Measurements from ENCODE around the gene CLDN6. TPM values are rescaled to one million over a fixed set of nuclear protein-coding genes. Genes with fewer than 3 reads are reported as not detected.

Gene CLDN6
- polyA plus RNA-seq, 3 donors from 2014 or later, result not detected

DNA sequence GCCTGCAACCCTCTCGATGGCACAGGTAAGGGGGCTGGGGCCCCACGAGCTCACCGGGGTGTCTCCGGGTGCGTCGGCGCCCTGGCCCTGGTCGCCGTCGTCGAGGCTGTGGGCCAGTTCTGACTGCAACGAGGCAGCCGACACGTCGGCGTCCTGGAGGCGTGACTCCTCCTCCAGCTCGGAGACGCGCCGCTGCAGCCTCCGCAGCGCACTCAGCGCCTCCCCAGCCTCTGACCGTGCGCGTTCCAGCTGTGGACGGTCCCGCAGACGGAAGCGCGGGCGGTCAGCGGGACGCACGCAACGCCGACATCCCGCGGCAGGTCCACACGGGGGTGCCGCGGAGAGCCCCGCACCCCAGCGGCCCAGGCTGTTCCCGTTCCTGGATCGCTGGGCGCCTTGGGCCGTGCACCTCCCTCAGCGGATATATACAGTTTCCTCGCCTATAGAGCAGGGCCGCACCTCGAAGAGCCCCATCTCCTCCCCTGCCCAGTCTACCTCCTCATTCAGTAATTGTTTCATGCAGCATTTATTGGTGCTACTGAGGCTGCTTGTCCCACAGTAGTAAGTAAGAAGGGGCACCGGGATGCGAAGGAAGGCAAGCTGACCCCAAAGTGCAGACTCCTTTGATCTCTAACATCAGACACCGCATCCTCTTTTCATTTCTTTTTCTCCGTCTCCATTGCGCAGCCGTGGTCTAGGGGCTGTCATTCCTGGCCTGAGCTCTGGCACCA is 11.7 kb upstream of the CLDN6 start:
- Mint-ChIP-seq H3K9me3 (peaks cover 0 to 1% (median 0%) of the 10 kb centered on the region in 6 donors), H3K27ac (no peak overlapping the region), H3K27me3 (ENCODE audit: low read depth in 3 of 3) (peaks cover 13 to 24% (median 23%) of the 10 kb centered on the region in 3 donors), H3K4me1 (peaks cover 6 to 11% of the 10 kb centered on the region in 2 donors), H3K4me3 (peak overlapping the region in 4 of 5 donors; percentile 1 to 68 (median 18)), H3K36me3 (peaks cover 4 to 12% (median 4%) of the 10 kb centered on the region in 3 donors)
- no peak for DNase-seq

DNA sequence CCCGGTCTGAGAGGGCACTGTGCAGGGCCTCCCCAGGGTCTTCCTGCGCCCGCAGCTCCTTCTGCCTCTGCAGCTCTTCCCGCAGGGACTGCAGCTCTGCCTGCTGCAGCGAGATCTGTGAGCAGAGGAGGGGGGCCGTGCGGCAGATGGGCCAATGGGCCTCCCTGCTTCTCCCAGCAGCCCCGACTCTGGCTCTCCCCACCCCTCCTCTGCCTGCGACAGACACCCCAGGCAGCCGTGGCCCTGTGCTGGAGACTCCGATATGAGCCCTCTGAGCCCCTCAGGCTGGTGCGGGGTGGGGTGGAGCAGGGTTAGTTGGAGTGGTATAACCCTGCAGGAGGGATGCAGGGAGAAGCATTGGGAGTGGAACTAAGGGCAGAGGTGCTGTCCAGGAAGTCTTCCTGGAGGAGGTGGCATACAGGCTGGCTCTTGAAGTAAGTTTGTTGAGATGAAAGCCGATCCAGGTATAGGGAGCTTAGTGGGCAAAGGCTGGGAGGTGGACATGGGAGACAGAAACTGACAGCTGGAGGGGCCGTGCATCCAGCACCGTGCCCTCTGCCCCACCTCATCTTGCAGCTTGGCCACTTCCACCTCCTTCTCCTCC is 10.8 kb upstream of the CLDN6 start:
- peaks cover 0 to 1% (median 0%) of the 10 kb centered on the region in 6 donors for H3K9me3 Mint-ChIP-seq
- H3K36me3 Mint-ChIP-seq, result peaks cover 4 to 15% (median 7%) of the 10 kb centered on the region in 3 donors
- no peak overlapping the region for H3K27ac Mint-ChIP-seq
- peaks cover 13 to 17% of the 10 kb centered on the region in 2 donors for H3K4me1 Mint-ChIP-seq
- DNase-seq, result no peak
- H3K4me3 Mint-ChIP-seq, result no peak overlapping the region
- peaks cover 14 to 21% (median 20%) of the 10 kb centered on the region in 3 donors for H3K27me3 Mint-ChIP-seq (ENCODE audit: low read depth in 3 of 3)

GRCh38 chr16:3027983-3028715 is 10.2 kb upstream of the CLDN6 start:
- Mint-ChIP-seq H3K27me3 (ENCODE audit: low read depth in 3 of 3) (peaks cover 10 to 17% (median 14%) of the 10 kb centered on the region in 3 donors), H3K27ac (no peak overlapping the region), H3K4me3 (peak overlapping the region in 2 of 5 donors; percentile 33 to 44), H3K36me3 (peaks cover 4 to 15% (median 7%) of the 10 kb centered on the region in 3 donors), H3K9me3 (peaks cover 0 to 1% (median 0%) of the 10 kb centered on the region in 6 donors), H3K4me1 (peaks cover 19 to 23% of the 10 kb centered on the region in 2 donors)
- DNase-seq, result peak; percentile 73 to 75 (median 75)

- Mint-ChIP-seq H3K27me3 (ENCODE audit: low read depth in 3 of 3) (peaks cover 6 to 11% (median 10%) of the 10 kb centered on the region in 3 donors), H3K36me3 (peaks cover 4 to 15% (median 7%) of the 10 kb centered on the region in 3 donors), H3K4me3 (no peak overlapping the region), H3K4me1 (peaks cover 26 to 30% of the 10 kb centered on the region in 2 donors), H3K27ac (no peak overlapping the region), H3K9me3 (peaks cover 0 to 1% (median 0%) of the 10 kb centered on the region in 6 donors)
- DNase-seq, result no peak
Observed at GRCh38 chr16:3027489-3027795, 9.5 kb upstream of the CLDN6 start.

DNA sequence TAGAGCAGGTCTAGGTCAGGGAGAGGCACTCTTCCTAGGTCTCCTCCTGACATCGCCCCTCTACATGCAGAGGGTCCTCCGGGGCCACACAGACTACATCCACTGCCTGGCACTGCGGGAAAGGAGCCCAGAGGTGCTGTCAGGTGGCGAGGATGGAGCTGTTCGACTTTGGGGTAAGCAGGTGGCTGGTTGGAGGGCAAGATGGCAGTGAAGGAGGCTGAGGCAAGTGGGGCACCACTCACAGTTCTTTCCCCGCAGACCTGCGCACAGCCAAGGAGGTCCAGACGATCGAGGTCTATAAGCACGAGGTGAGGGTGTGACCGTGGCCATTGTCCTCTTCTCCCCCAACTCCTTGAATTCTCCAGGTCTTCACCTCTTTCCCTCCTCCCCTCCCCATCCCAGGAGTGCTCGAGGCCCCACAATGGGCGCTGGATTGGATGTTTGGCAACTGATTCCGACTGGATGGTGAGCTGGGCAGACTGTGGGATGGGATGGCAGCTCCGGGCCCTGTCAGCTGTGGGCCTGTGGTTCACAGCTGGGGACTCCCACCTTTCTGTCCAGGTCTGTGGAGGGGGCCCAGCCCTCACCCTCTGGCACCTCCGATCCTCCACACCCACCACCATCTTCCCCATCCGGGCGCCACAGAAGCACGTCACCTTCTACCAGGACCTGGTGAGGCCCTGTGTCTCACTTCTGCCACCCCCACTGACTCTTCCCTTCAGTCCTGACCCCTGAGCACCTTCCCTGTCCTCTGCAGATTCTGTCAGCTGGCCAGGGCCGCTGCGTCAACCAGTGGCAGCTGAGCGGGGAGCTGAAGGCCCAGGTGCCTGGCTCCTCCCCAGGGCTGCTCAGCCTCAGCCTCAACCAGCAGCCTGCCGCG is 8.9 kb upstream of the CLDN6 start:
- H3K27me3 Mint-ChIP-seq (ENCODE audit: low read depth in 3 of 3), result peaks cover 5 to 10% (median 9%) of the 10 kb centered on the region in 3 donors
- no peak for DNase-seq
- H3K36me3 Mint-ChIP-seq, result peaks cover 4 to 15% (median 7%) of the 10 kb centered on the region in 3 donors
- H3K9me3 Mint-ChIP-seq, result peaks cover 0 to 1% (median 0%) of the 10 kb centered on the region in 6 donors
- H3K4me1 Mint-ChIP-seq, result peaks cover 32 to 36% of the 10 kb centered on the region in 2 donors
- H3K27ac Mint-ChIP-seq, result peak overlapping the region in 1 of 6 donors; percentile 24
- H3K4me3 Mint-ChIP-seq, result no peak overlapping the region

DNA sequence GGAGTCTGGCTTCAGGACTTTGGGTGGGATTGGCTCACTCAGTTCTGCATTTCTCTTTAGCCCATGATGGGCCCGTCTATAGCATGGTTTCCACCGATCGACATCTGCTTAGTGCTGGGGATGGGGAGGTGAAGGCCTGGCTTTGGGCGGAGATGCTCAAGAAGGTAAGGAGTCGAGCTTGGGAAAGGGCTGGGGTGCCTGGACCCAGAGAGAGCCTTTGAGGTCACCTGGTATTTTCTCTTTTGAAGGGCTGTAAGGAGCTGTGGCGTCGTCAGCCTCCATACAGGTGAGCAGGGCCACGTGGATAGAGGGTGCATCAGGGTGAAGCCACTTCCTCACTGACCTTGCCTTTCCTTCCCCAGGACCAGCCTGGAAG is 8.0 kb upstream of the CLDN6 start:
- no peak overlapping the region for H3K27ac Mint-ChIP-seq
- no peak for DNase-seq
- peaks cover 4 to 15% (median 7%) of the 10 kb centered on the region in 3 donors for H3K36me3 Mint-ChIP-seq
- no peaks in the 10 kb centered on the region for H3K9me3 Mint-ChIP-seq
- H3K27me3 Mint-ChIP-seq (ENCODE audit: low read depth in 3 of 3), result peaks cover 8 to 12% (median 9%) of the 10 kb centered on the region in 3 donors
- peaks cover 40 to 43% of the 10 kb centered on the region in 2 donors for H3K4me1 Mint-ChIP-seq
- no peak overlapping the region for H3K4me3 Mint-ChIP-seq

GRCh38 chr16:3025032-3026002 is 7.3 kb upstream of the CLDN6 start:
- peaks cover 4 to 15% (median 7%) of the 10 kb centered on the region in 3 donors for H3K36me3 Mint-ChIP-seq
- no peaks in the 10 kb centered on the region for H3K9me3 Mint-ChIP-seq
- no peak for DNase-seq
- H3K27me3 Mint-ChIP-seq (ENCODE audit: low read depth in 3 of 3), result peaks cover 7 to 12% (median 8%) of the 10 kb centered on the region in 3 donors
- H3K4me1 Mint-ChIP-seq, result peaks cover 45 to 47% of the 10 kb centered on the region in 2 donors
- peak overlapping the region in 1 of 5 donors; percentile 4 for H3K4me3 Mint-ChIP-seq
- no peak overlapping the region for H3K27ac Mint-ChIP-seq

GRCh38 chr16:3023669-3024478 is 5.9 kb upstream of the CLDN6 start, which contains the start of the genes HCFC1R1 and THOC6:
TSS of gene HCFC1R1 (minus strand) at chr16:3023942. CDS start at chr16:3023941, 1 bp downstream.
TSS of gene THOC6 (plus strand) at chr16:3024035. CDS start at chr16:3024327, 292 bp downstream.
- H3K27ac Mint-ChIP-seq, result peak within 1 kb of the TSS; percentile 79 to 96 (median 94)

GRCh38 chr16:3023415-3023668 is 5.4 kb upstream of the CLDN6 start:
- peaks cover 3 to 15% (median 4%) of the 10 kb centered on the region in 3 donors for H3K36me3 Mint-ChIP-seq
- peaks cover 44 to 45% of the 10 kb centered on the region in 2 donors for H3K4me1 Mint-ChIP-seq
- no peaks in the 10 kb centered on the region for H3K9me3 Mint-ChIP-seq
- peaks cover 2 to 11% (median 8%) of the 10 kb centered on the region in 3 donors for H3K27me3 Mint-ChIP-seq (ENCODE audit: low read depth in 3 of 3)
- DNase-seq, result no peak
- H3K4me3 Mint-ChIP-seq, result peak overlapping the region; percentile 86 to 94 (median 90)
- peak overlapping the region; percentile 79 to 96 (median 88) for H3K27ac Mint-ChIP-seq

More at GRCh38 chr16:3023669-3024478, 5.9 kb upstream of the CLDN6 start, which contains the start of the genes HCFC1R1 and THOC6:
- Mint-ChIP-seq H3K9me3 (no peaks in the 10 kb centered on the region), H3K4me3 (peak within 1 kb of the TSS; percentile 86 to 94 (median 90)), H3K36me3 (peaks cover 3 to 15% (median 4%) of the 10 kb centered on the region in 3 donors), H3K27me3 (ENCODE audit: low read depth in 3 of 3) (peaks cover 3 to 11% (median 9%) of the 10 kb centered on the region in 3 donors), H3K4me1 (peaks cover 45% of the 10 kb centered on the region in 2 donors)
- peak; percentile 92 for DNase-seq

DNA sequence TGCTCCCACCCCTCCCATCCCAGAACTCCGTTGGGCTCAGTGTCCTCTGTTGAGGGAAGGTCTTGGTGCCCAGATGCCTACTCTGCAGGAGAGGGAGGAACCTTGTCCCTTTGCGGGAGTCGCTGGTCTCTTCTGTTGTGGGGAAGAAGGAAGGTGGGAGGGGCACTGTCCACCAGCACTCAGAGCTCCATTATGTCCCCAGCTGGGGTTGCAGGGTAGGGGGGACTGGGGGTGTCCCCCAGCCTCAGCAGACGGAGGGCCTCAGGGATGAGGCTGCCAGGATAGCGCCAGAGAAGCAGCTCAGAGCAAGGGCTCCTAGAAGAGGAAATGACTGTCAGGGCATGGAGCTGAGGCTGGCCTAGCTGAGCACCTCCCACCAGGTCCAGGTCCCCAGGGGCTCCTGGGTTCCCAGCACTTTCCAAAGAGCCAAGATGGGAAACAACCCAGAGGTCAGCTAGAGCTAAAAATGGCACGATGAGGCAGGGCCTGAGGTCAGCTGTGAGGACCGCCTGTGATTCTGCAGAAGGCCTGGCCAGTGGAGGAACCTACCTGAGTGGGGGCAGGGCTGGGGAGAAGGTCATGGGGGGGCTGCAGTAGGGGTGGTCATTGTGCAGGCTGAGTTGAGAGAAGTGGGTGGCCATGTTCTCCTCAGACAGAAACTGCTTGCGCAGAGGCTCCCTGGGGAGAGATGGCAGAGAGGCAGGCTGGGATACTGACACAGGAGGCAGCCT is 4.9 kb upstream of the CLDN6 start:
- Mint-ChIP-seq H3K27ac (peak overlapping the region; percentile 79 to 96 (median 83)), H3K4me3 (peak overlapping the region; percentile 86 to 94 (median 90)), H3K9me3 (no peaks in the 10 kb centered on the region)

DNA sequence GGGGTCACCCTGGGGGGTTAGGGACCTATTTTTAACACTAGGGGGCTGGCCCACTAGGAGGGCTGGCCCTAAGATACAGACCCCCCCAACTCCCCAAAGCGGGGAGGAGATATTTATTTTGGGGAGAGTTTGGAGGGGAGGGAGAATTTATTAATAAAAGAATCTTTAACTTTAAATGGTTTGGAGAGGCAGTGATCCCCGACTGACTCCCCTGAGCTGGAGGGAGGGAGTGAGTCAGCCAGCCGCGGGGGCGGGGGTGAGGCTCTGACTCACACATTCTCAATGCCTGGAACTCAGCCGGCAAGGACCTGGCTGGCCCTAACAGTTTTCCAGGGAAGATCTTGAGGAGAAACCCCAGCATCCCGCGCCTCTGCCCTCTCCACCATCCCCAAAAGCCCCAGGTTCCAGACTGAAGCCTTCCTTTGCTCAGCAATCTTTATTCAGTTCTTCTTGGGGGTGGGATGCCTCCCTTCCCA is 4.3 kb upstream of the CLDN6 start:
- Mint-ChIP-seq H3K27me3 (ENCODE audit: low read depth in 3 of 3) (peaks cover 2 to 13% (median 8%) of the 10 kb centered on the region in 3 donors), H3K4me3 (peak overlapping the region; percentile 86 to 94 (median 90)), H3K36me3 (peaks cover 3 to 15% (median 4%) of the 10 kb centered on the region in 3 donors), H3K4me1 (peaks cover 43 to 45% of the 10 kb centered on the region in 2 donors), H3K27ac (peak overlapping the region; percentile 78 to 96 (median 82)), H3K9me3 (no peaks in the 10 kb centered on the region)
- DNase-seq, result peak; percentile 58 to 64 (median 61)

More for the DNA sequence above, 4.9 kb upstream of the CLDN6 start:
- peaks cover 3 to 15% (median 4%) of the 10 kb centered on the region in 3 donors for H3K36me3 Mint-ChIP-seq
- peaks cover 2 to 13% (median 8%) of the 10 kb centered on the region in 3 donors for H3K27me3 Mint-ChIP-seq (ENCODE audit: low read depth in 3 of 3)
- no peak for DNase-seq
- H3K4me1 Mint-ChIP-seq, result peaks cover 43 to 45% of the 10 kb centered on the region in 2 donors

Data from immature natural killer cell (primary cell).